Mesendoderm (in vitro differentiated cells): Measurements from ENCODE around the gene MAPK14.
A peak's percentile ranks its signal among the peaks of the same experiment; 100 is the strongest.
"Not testable (repeated sequence)": the region's sequence is repeated elsewhere in the genome, so short reads cannot be mapped to it uniquely, and the experiment has no call there.

Source experiments
- DNase-seq: peaks from one replicate; pipeline ENCODE4 v3.0.0; 2013
- H2AK5ac ChIP-seq: 2 replicates; pipeline ENCODE4 v1.6.1; 2013; ENCODE audit warnings: low read length, inconsistent platforms
- H2BK120ac ChIP-seq: 2 replicates; pipeline ENCODE4 v1.6.1; 2013; ENCODE audit warnings: low read depth, mild to moderate bottlenecking, low read length, moderate library complexity, mixed read lengths
- H2BK15ac ChIP-seq: replicated peaks from 2 replicates; pipeline ENCODE4 v1.6.1; 2013; ENCODE audit warnings: low read depth, mild to moderate bottlenecking, moderate library complexity
- H2BK5ac ChIP-seq: 2 replicates; pipeline ENCODE4 v1.6.1; 2013; ENCODE audit warnings: low read length, inconsistent platforms
- H3K18ac ChIP-seq: 2 replicates; pipeline ENCODE4 v1.6.1; 2013; ENCODE audit warnings: mild to moderate bottlenecking, low read length, mixed read lengths
- H3K23ac ChIP-seq: one replicate; pipeline ENCODE4 v1.6.1; 2013; ENCODE audit warnings: low read length
- H3K27ac ChIP-seq: 2 replicates; pipeline ENCODE4 v1.5.1; 2013; ENCODE audit warnings: low read depth, mild to moderate bottlenecking, inconsistent platforms, low read length, moderate library complexity
- H3K27me3 ChIP-seq: 2 replicates; pipeline ENCODE4 v1.6.1; 2013; ENCODE audit warnings: low read length, control low read depth, mild to moderate bottlenecking, inconsistent platforms; ENCODE audit not compliant: insufficient read depth, poor library complexity
- H3K36me3 ChIP-seq: 2 replicates; pipeline ENCODE4 v1.6.1; 2013; ENCODE audit warnings: low read length, inconsistent platforms; ENCODE audit not compliant: control insufficient read depth, insufficient read depth
- H3K4ac ChIP-seq: one replicate; pipeline ENCODE4 v1.6.1; 2013; ENCODE audit warnings: low read depth, mild to moderate bottlenecking, low read length, moderate library complexity
- H3K4me1 ChIP-seq: 2 replicates; pipeline ENCODE4 v1.6.1; 2013; ENCODE audit warnings: low read depth, low read length, inconsistent platforms; ENCODE audit not compliant: control insufficient read depth
- H3K4me2 ChIP-seq: 2 replicates; pipeline ENCODE4 v1.6.1; 2013; ENCODE audit warnings: low read length
- H3K4me3 ChIP-seq: 2 replicates; pipeline ENCODE4 v1.5.1; 2013; ENCODE audit warnings: mild to moderate bottlenecking, low read length
- H3K56ac ChIP-seq: one replicate; pipeline ENCODE4 v1.6.1; 2013; ENCODE audit warnings: low read length
- H3K79me1 ChIP-seq: 2 replicates; pipeline ENCODE4 v1.6.1; 2013; ENCODE audit warnings: low read length, inconsistent platforms
- H3K79me2 ChIP-seq: 2 replicates; pipeline ENCODE4 v1.6.1; 2013; ENCODE audit warnings: mild to moderate bottlenecking, low read length; ENCODE audit not compliant: control insufficient read depth, insufficient read depth
- H3K9ac ChIP-seq: 2 replicates; pipeline ENCODE4 v1.6.1; 2013; ENCODE audit warnings: low read length, inconsistent platforms
- H4K5ac ChIP-seq: one replicate; pipeline ENCODE4 v1.6.1; 2013; ENCODE audit warnings: low read length
- H4K8ac ChIP-seq: one replicate; pipeline ENCODE4 v1.6.1; 2013; ENCODE audit warnings: low read depth, mild to moderate bottlenecking, control low read depth, low read length, moderate library complexity
- WGBS: extraction: QIAGEN DNeasy Blood & Tissue Kit; methylation state at CpG from one replicate; pipeline ENCODE4 v1.1.7; 2013; ENCODE audit warnings: low lambda C conversion rate, missing lambda C conversion rate; ENCODE audit not compliant: insufficient coverage; ENCODE audit errors: extremely low coverage; 5-methylcytosine and 5-hydroxymethylcytosine counted together

The MAPK14 gene

DNA sequence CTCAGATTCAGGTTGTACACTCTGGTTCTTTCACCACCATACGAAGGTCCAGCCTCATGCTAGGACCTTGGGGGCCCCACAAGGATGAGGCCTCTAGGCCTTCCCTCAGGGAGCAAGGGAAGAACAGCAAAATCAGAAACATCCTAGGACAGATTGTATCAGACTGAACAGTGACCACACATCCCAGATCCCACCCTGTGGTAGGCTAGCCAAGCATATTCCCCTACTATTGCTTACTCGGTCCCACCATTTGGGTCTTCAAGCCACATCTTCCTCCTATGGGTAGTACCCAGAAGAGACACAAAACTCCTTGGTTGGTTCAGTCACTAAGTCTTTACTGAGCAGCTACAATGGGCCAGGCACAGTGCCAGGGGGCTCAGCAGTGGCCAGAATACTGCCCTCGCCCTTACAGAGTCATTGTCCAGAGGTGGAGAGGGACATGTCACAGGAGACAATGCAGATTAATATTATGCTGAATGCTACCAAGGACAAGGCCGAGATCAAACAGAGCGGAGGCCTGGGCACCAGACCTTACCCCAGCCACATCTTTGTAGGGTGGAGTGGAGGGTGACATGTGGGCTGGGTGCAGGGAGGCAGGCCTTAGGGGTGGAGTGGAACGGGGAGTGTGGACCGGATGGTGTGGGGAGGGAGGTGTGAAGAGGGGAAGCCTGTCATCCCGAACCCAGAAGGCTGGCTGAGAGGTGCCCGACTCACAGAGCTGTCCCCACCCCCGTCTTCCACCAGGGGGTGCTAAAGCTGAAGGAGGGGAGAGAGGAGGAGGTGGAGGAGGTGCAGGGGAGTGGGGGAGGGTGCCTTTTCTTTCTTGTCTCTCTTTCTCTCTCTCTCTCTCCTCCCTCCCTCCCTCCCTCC lies 95.9 kb downstream of the MAPK14 start:
- no peaks in the 10 kb centered on the region for H3K36me3 ChIP-seq
- DNase-seq = peak; percentile 93
- no peak overlapping the region for H2AK5ac ChIP-seq
- H3K56ac ChIP-seq = peak overlapping the region; percentile 71
- H3K4me1 ChIP-seq = peaks cover 4% of the 10 kb centered on the region
- no peak overlapping the region for H2BK5ac ChIP-seq
- H3K4me3 ChIP-seq = no peak overlapping the region
- H3K4ac ChIP-seq = no peak overlapping the region
- H3K27me3 ChIP-seq = no peaks in the 10 kb centered on the region
- H3K27ac ChIP-seq = no peak overlapping the region
- no peak overlapping the region for H4K5ac ChIP-seq
- H3K79me1 ChIP-seq = no peaks in the 10 kb centered on the region
- H3K9ac ChIP-seq = no peak overlapping the region
- no peak overlapping the region for H2BK120ac ChIP-seq
- no CpG with 5 or more reads among the region's 10 CpGs for WGBS
- no peak overlapping the region for H3K18ac ChIP-seq
- no peak overlapping the region for H3K23ac ChIP-seq
- no peak overlapping the region for H2BK15ac ChIP-seq
- no peak overlapping the region for H4K8ac ChIP-seq
- H3K79me2 ChIP-seq = no peaks in the 10 kb centered on the region
- no peak overlapping the region for H3K4me2 ChIP-seq

DNA sequence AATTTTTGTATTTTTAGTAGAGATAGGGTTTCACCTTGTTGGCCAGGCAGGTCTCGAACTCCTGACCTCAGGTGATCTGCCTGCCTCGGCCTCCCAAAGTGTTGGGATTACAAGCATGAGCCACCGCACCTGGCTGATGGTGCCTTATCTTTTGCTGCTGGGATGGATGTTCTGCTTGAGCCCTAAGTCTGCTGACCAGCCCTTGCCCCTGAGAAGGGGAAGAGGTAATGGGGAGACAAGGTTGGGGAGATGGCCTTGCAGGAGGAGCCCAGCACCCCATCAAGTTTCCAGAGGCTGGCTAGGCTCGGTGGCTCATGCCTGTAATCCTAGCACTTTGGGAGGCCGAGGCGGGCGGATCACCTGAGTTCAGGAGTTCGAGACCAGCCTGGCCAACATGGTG lies 96.7 kb downstream of the MAPK14 start:
- not testable (repeated sequence) for H3K27me3 ChIP-seq, H3K79me2 ChIP-seq, H3K4me3 ChIP-seq, H3K27ac ChIP-seq, H3K79me1 ChIP-seq, H2AK5ac ChIP-seq, H3K36me3 ChIP-seq, H3K23ac ChIP-seq, DNase-seq, H3K56ac ChIP-seq, H2BK120ac ChIP-seq, H3K4me2 ChIP-seq, H2BK15ac ChIP-seq, H3K4me1 ChIP-seq, H3K18ac ChIP-seq, H3K9ac ChIP-seq, H4K5ac ChIP-seq, H3K4ac ChIP-seq, H2BK5ac ChIP-seq, H4K8ac ChIP-seq
- no CpG with 5 or more reads among the region's 8 CpGs for WGBS

DNA sequence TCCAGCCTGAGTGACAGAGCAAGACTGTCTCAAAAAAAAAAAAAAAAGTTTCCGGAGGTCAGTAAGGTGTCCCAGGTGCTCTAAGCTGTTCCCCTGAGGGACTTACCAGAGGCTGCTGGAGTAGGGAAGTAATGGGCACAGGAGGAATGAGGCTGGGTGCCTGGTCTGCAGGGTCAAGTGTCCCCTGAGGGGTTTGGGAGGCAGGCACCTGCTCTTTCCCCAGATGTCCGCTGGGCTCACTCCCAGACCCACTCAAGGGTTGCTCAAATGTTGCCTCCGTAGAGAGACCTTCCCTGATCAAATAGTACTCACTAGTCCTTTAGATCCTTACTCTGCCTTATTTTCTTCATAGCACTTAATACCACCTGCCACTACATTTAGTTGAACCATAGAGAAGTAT lies 97.3 kb downstream of the MAPK14 start:
- WGBS = no CpG with 5 or more reads among the region's 3 CpGs

DNA sequence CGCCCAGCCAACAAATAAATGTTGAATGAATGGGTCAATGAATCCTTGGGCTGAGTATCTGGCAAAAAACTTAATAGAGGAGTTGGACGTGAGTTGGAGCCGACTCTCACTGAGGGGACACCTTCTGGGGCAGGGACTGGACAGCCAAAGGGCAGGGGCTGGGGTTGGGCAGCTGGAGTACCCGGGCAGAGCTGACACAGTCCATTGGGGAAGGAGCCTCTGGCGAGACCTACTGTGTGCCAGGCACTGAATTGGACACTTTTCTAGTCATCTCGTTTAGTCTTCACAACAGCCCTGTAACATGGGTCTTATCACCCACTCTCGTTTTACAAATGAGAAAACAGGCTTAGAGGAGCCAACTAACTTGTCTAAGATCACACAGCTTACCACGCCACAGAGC lies 98.0 kb downstream of the MAPK14 start:
- Histone ChIP-seq H2BK15ac (no peak overlapping the region), H3K27me3 (no peaks in the 10 kb centered on the region), H3K4me3 (no peak overlapping the region), H3K23ac (no peak overlapping the region), H2BK120ac (no peak overlapping the region), H2BK5ac (no peak overlapping the region), H2AK5ac (no peak overlapping the region), H3K27ac (no peak overlapping the region), H3K4me1 (peaks cover 4% of the 10 kb centered on the region), H3K79me1 (no peaks in the 10 kb centered on the region), H4K8ac (no peak overlapping the region), H3K36me3 (no peaks in the 10 kb centered on the region), H4K5ac (no peak overlapping the region), H3K18ac (no peak overlapping the region), H3K4me2 (no peak overlapping the region), H3K56ac (no peak overlapping the region), H3K9ac (no peak overlapping the region), H3K79me2 (no peaks in the 10 kb centered on the region), H3K4ac (no peak overlapping the region)
- no peak for DNase-seq
- WGBS = no CpG with 5 or more reads among the region's 8 CpGs

More for the DNA sequence above, 97.3 kb downstream of the MAPK14 start:
- no peak overlapping the region for H4K8ac ChIP-seq
- H3K23ac ChIP-seq = no peak overlapping the region
- no peak overlapping the region for H3K56ac ChIP-seq
- H4K5ac ChIP-seq = no peak overlapping the region
- no peak overlapping the region for H2BK15ac ChIP-seq
- DNase-seq = no peak
- no peak overlapping the region for H2BK5ac ChIP-seq
- no peak overlapping the region for H3K4me3 ChIP-seq
- no peak overlapping the region for H2BK120ac ChIP-seq
- no peak overlapping the region for H3K27ac ChIP-seq
- H3K4me2 ChIP-seq = no peak overlapping the region
- no peak overlapping the region for H3K18ac ChIP-seq
- H3K27me3 ChIP-seq = no peaks in the 10 kb centered on the region
- H3K79me2 ChIP-seq = no peaks in the 10 kb centered on the region
- no peak overlapping the region for H3K4ac ChIP-seq
- H2AK5ac ChIP-seq = no peak overlapping the region
- no peak overlapping the region for H3K9ac ChIP-seq
- H3K36me3 ChIP-seq = no peaks in the 10 kb centered on the region
- H3K4me1 ChIP-seq = peaks cover 4% of the 10 kb centered on the region
- H3K79me1 ChIP-seq = no peaks in the 10 kb centered on the region

DNA sequence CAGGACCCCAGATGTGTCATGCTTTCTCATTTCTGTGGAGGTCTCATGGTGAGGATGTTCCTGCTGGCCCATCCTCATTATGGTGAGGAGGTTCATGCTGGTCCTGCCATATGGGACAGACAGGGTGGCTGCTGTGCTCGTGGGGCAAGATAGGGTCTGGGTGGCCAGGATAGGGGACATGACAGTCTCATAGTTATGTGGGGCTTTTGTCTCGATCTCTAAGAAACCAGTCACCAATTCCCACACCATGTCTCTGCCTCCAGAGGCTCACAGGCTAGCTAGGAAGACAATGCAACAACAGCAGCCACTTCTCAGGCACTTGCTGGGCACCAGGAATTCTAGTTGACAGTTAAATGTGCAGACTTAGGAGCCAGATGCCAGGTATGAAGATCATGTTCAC lies 98.5 kb downstream of the MAPK14 start:
- no peak for DNase-seq
- Histone ChIP-seq H2BK120ac (no peak overlapping the region), H4K8ac (no peak overlapping the region), H2AK5ac (no peak overlapping the region), H3K36me3 (no peaks in the 10 kb centered on the region), H3K27ac (no peak overlapping the region), H3K9ac (no peak overlapping the region), H3K18ac (no peak overlapping the region), H3K4me1 (peaks cover 1% of the 10 kb centered on the region), H2BK15ac (no peak overlapping the region), H3K4ac (no peak overlapping the region), H3K79me2 (no peaks in the 10 kb centered on the region), H3K4me3 (no peak overlapping the region), H3K27me3 (no peaks in the 10 kb centered on the region), H2BK5ac (no peak overlapping the region), H3K79me1 (no peaks in the 10 kb centered on the region), H4K5ac (no peak overlapping the region), H3K23ac (no peak overlapping the region), H3K4me2 (no peak overlapping the region), H3K56ac (no peak overlapping the region)
- no CpG with 5 or more reads among the region's 2 CpGs for WGBS
